Measurements from ENCODE around the gene PRR19. TPM values are rescaled to one million over a fixed set of nuclear protein-coding genes. Genes with fewer than 3 reads are reported as not detected.
"Not testable (repeated sequence)": the region's sequence is repeated elsewhere in the genome, so short reads cannot be mapped to it uniquely, and the experiment has no call there.

Gene PRR19
- total RNA-seq, 1 donor from 2014 or later: 0.65 TPM

- peak; percentile 98 for DNase-seq (ENCODE audit: low read depth)
These were observed 23.5 kb downstream of the PRR19 start, which contains the start of gene MEGF8 for GRCh38 chr19:42325308-42325895. MEGF8 (plus strand) TSS chr19:42325635; CDS start chr19:42326244, 609 bp downstream.

- no peak for DNase-seq (ENCODE audit: low read depth)
These were observed 24.2 kb downstream of the PRR19 start for GRCh38 chr19:42325896-42326771.

GRCh38 chr19:42326969-42327368 is 25.0 kb downstream of the PRR19 start:
- no peak for DNase-seq (ENCODE audit: low read depth)

- DNase-seq (ENCODE audit: low read depth): no peak
These were observed 25.4 kb downstream of the PRR19 start for GRCh38 chr19:42327381-42327780.

- no peak for DNase-seq (ENCODE audit: low read depth)
These were observed 26.2 kb downstream of the PRR19 start for GRCh38 chr19:42328106-42328505.

GRCh38 chr19:42328854-42329253 is 26.9 kb downstream of the PRR19 start:
- DNase-seq (ENCODE audit: low read depth): no peak

- DNase-seq (ENCODE audit: low read depth): no peak
These were observed 28.3 kb downstream of the PRR19 start for GRCh38 chr19:42330241-42330711.

- not testable (repeated sequence) for DNase-seq (ENCODE audit: low read depth)
These were observed 29.4 kb downstream of the PRR19 start for GRCh38 chr19:42331333-42331732.

GRCh38 chr19:42332059-42332458 is 30.1 kb downstream of the PRR19 start:
- no peak for DNase-seq (ENCODE audit: low read depth)

GRCh38 chr19:42333018-42333417 is 31.1 kb downstream of the PRR19 start:
- no peak for DNase-seq (ENCODE audit: low read depth)

- no peak for DNase-seq (ENCODE audit: low read depth)
These were observed 32.2 kb downstream of the PRR19 start for GRCh38 chr19:42333975-42334696.

- DNase-seq (ENCODE audit: low read depth): no peak
These were observed 32.9 kb downstream of the PRR19 start for GRCh38 chr19:42334697-42335373.

GRCh38 chr19:42335374-42335936 is 33.5 kb downstream of the PRR19 start:
- no peak for DNase-seq (ENCODE audit: low read depth)

GRCh38 chr19:42335971-42336370 is 34.0 kb downstream of the PRR19 start:
- no peak for DNase-seq (ENCODE audit: low read depth)

GRCh38 chr19:42339126-42339860 is 37.4 kb downstream of the PRR19 start:
- not testable (repeated sequence) for DNase-seq (ENCODE audit: low read depth)

- not testable (repeated sequence) for DNase-seq (ENCODE audit: low read depth)
These were observed 38.0 kb downstream of the PRR19 start for GRCh38 chr19:42339922-42340321.

GRCh38 chr19:42343344-42344110 is 41.6 kb downstream of the PRR19 start:
- DNase-seq (ENCODE audit: low read depth): no peak

- no peak for DNase-seq (ENCODE audit: low read depth)
These were observed 42.5 kb downstream of the PRR19 start for GRCh38 chr19:42344336-42344893.

- no peak for DNase-seq (ENCODE audit: low read depth)
These were observed 43.4 kb downstream of the PRR19 start for GRCh38 chr19:42345191-42345812.
